SK-N-SH treated with all-trans-retinoic acid at 6 μM for 48 hours (cell line): ENCODE measurements around the gene TNIP1.

ENCODE experiments used
- ATAC-seq: fragments of 200-7000 bp; cut with Tn5 transposase; 3 replicates; pipeline ENCODE4 v1.9.1; 2020; ENCODE audit warnings: mild to moderate bottlenecking, moderate library complexity
- ARNTL ChIP-seq: fragments of 450-650 bp; formaldehyde crosslinking; IDR thresholded peaks from 2 replicates; pipeline ENCODE4 v1.5.0; 2020; ENCODE audit warnings: low read depth, mild to moderate bottlenecking, moderate library complexity, borderline replicate concordance
- BACH2 ChIP-seq: fragments of 250-450 bp; sonication (Bioruptor Pico); IDR thresholded peaks from 2 replicates; pipeline ENCODE4 v1.9.0; 2021; ENCODE audit warnings: mild to moderate bottlenecking, borderline replicate concordance
- CSDC2 ChIP-seq: fragments of 250-450 bp; sonication (Bioruptor Pico); IDR thresholded peaks from 2 replicates; pipeline ENCODE4 v1.5.0; 2020; ENCODE audit warnings: mild to moderate bottlenecking, moderate library complexity
- ESRRG ChIP-seq: fragments of 250-450 bp; sonication (Bioruptor Pico); IDR thresholded peaks from 2 replicates; pipeline ENCODE4 v1.6.1; 2021; ENCODE audit warnings: mild to moderate bottlenecking
- GLIS3 ChIP-seq: fragments of 250-450 bp; sonication (Bioruptor Pico); IDR thresholded peaks from 2 replicates; pipeline ENCODE4 v1.5.0; 2020; ENCODE audit warnings: mild to moderate bottlenecking, moderate library complexity
- ISL1 ChIP-seq: fragments of 250-450 bp; sonication (Bioruptor Pico); IDR thresholded peaks from 2 replicates; pipeline ENCODE4 v2.1.2; 2022; ENCODE audit warnings: mild to moderate bottlenecking, moderate library complexity
- OSR1 ChIP-seq: fragments of 250-450 bp; sonication (Bioruptor Pico); IDR thresholded peaks from 2 replicates; pipeline ENCODE4 v1.8.0; 2022; ENCODE audit warnings: moderate library complexity, mild to moderate bottlenecking, inconsistent platforms
- PPARA ChIP-seq: fragments of 250-450 bp; sonication (Bioruptor Pico); IDR thresholded peaks from 2 replicates; pipeline ENCODE4 v1.5.0; 2020; ENCODE audit warnings: mild to moderate bottlenecking, borderline replicate concordance
- RARB ChIP-seq: fragments of 250-450 bp; sonication (Bioruptor Pico); IDR thresholded peaks from 2 replicates; pipeline ENCODE4 v1.8.0; 2021; ENCODE audit warnings: mild to moderate bottlenecking, moderate library complexity
- SNAI2 ChIP-seq: fragments of 250-450 bp; sonication (Bioruptor Pico); IDR thresholded peaks from 2 replicates; pipeline ENCODE4 v1.5.0; 2020; ENCODE audit warnings: mild to moderate bottlenecking, moderate library complexity
- TCF4 ChIP-seq: fragments of 250-450 bp; sonication (Bioruptor Pico); IDR thresholded peaks from 2 replicates; pipeline ENCODE4 v1.8.0; 2021; ENCODE audit warnings: mild to moderate bottlenecking, moderate library complexity, borderline replicate concordance
- TOX ChIP-seq: fragments of 250-450 bp; sonication (Bioruptor Pico); IDR thresholded peaks from 2 replicates; pipeline ENCODE4 v1.8.0; 2021; ENCODE audit warnings: mild to moderate bottlenecking, moderate library complexity, borderline replicate concordance
- ZC3H10 ChIP-seq: fragments of 250-450 bp; sonication (Bioruptor Pico); IDR thresholded peaks from 2 replicates; pipeline ENCODE4 v1.5.1; 2021; ENCODE audit warnings: mild to moderate bottlenecking, moderate library complexity
- ZFP3 ChIP-seq: fragments of 250-450 bp; sonication (Bioruptor Pico); IDR thresholded peaks from 2 replicates; pipeline ENCODE4 v1.5.0; 2020; ENCODE audit warnings: mild to moderate bottlenecking, moderate library complexity
- ZFP30 ChIP-seq: fragments of 450-650 bp; formaldehyde crosslinking; IDR thresholded peaks from 2 replicates; pipeline ENCODE4 v1.5.0; 2022; ENCODE audit warnings: mild to moderate bottlenecking, moderate library complexity
- ZNF565 ChIP-seq: fragments of 450-650 bp; formaldehyde crosslinking; conservative IDR thresholded peaks from 2 replicates; pipeline ENCODE4 v1.5.0; 2020; ENCODE audit warnings: low read depth, mild to moderate bottlenecking, moderate library complexity
- TF ChIP-seq, protein P1 (sequence below): fragments of 250-450 bp; sonication (Bioruptor Pico); IDR thresholded peaks from 2 replicates; pipeline ENCODE4 v1.5.1; 2020; ENCODE audit warnings: low read depth, mild to moderate bottlenecking, moderate library complexity
- TF ChIP-seq, protein P2 (sequence below): fragments of 250-450 bp; sonication (Bioruptor Pico); IDR thresholded peaks from 2 replicates; pipeline ENCODE4 v1.8.0; 2020; ENCODE audit warnings: mild to moderate bottlenecking, moderate library complexity, borderline replicate concordance
- TF ChIP-seq, protein P3 (sequence below): fragments of 250-450 bp; sonication (Bioruptor Pico); IDR thresholded peaks from 2 replicates; pipeline ENCODE4 v1.8.0; 2021; ENCODE audit warnings: low read depth, mild to moderate bottlenecking, moderate library complexity, borderline replicate concordance
- TF ChIP-seq, protein P4 (sequence below): fragments of 250-450 bp; sonication (Bioruptor Pico); IDR thresholded peaks from 2 replicates; pipeline ENCODE4 v1.5.0; 2020; ENCODE audit warnings: mild to moderate bottlenecking, moderate library complexity
- TF ChIP-seq, protein P5 (sequence below): fragments of 250-450 bp; sonication (Bioruptor Pico); IDR thresholded peaks from 2 replicates; pipeline ENCODE4 v1.5.1; 2021; ENCODE audit warnings: mild to moderate bottlenecking, moderate library complexity

TNIP1 gene

DNA sequence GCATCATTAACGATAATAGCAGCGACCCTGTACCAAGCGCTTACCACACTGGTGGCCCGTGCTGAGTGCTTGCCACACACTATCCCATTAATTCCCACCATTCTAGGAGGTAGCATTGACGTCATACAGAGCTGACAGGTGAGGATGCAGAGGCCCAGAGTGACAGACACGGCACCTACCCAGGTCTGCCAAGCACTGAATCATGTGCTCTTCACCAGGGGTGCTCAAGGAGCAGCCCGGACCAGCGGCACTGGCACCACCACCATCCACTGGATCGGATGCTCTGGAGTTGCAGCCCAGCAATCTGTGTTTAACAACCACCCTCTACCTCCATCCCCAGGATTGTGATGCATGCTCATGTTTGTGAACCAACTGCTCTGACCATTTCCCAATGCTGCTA is 3.4 kb downstream of the TNIP1 start (continued):
- TF ChIP-seq GLIS3 (CRISPR knock-in tag), result no peak
- TF ChIP-seq ZFP3, result no peak
- no peak for TF ChIP-seq SNAI2 (CRISPR knock-in tag)
- no peak for TF ChIP-seq CSDC2 (CRISPR knock-in tag)
- no peak for TF ChIP-seq ZC3H10
- no peak for TF ChIP-seq ARNTL (CRISPR knock-in tag)
- TF ChIP-seq TCF4, result no peak
- no peak for TF ChIP-seq ZFP30 (CRISPR knock-in tag)
- no peak for TF ChIP-seq RARB (CRISPR knock-in tag)

DNA sequence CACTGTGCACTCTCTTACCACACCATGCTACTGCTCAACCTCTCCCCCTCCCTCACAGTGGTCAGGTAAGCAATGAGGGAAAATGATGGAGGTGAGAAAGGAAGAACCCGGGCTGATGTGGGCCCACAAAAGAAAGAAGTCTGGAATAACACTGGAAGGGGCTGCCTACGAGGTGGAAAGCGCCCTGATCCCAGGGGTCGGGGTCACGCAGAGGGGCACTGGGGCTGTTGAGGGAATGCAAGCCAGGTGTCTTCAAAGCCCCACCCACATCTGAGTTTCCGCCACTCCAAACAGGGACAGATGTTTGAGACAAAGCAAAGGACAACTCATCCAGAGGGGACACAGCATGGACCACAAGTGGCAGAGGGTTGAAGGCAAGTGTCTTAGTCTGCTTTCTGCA is 4.2 kb downstream of the TNIP1 start:
- ATAC-seq, result no peak
- TF ChIP-seq BACH2 (CRISPR knock-in tag), result no peak
- TF ChIP-seq ISL1 (CRISPR knock-in tag), result no peak

DNA sequence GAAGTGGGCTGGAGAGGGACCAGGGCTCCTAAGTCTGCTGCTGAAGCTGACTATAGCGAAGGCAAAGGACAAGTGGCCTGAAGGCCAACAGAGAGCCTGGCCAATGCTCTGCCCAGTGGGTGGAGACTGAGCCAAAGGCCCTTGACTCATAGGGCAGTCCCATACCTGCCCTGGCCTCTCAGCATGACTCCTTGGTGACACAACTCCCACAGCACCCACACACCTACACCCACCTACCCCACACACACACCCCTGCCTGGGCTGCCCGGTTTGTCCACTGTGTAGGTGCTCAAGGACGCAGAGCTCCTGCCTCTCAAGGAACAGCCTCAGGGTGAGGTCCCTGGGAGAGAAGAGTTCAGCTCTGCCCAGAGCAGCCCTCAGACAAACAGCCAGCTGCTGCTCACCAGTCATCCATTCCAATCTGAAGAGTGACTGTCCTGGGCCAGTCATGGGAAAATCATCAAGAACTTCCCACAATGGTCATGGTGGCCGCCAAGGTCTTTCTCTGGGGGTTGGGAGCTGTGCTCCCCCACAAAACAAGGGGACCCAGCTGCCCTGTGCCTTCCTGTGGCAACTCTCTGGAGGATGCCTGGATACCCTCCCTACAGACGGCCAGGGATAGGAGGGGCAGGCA is 5.0 kb downstream of the TNIP1 start:
- TF ChIP-seq ZC3H10, result no peak
- no peak for TF ChIP-seq ESRRG (CRISPR knock-in tag)
- TF ChIP-seq ZFP30 (CRISPR knock-in tag), result no peak
- TF ChIP-seq GLIS3 (CRISPR knock-in tag), result no peak
- no peak for TF ChIP-seq ZNF565 (CRISPR knock-in tag)
- TF ChIP-seq, protein P1, sequence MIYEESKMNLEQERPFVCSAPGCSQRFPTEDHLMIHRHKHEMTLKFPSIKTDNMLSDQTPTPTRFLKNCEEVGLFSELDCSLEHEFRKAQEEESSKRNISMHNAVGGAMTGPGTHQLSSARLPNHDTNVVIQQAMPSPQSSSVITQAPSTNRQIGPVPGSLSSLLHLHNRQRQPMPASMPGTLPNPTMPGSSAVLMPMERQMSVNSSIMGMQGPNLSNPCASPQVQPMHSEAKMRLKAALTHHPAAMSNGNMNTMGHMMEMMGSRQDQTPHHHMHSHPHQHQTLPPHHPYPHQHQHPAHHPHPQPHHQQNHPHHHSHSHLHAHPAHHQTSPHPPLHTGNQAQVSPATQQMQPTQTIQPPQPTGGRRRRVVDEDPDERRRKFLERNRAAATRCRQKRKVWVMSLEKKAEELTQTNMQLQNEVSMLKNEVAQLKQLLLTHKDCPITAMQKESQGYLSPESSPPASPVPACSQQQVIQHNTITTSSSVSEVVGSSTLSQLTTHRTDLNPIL (CRISPR knock-in tag), result no peak
- TF ChIP-seq PPARA (CRISPR knock-in tag), result no peak
- TF ChIP-seq OSR1, result no peak
- TF ChIP-seq RARB (CRISPR knock-in tag), result no peak
- TF ChIP-seq, protein P2, sequence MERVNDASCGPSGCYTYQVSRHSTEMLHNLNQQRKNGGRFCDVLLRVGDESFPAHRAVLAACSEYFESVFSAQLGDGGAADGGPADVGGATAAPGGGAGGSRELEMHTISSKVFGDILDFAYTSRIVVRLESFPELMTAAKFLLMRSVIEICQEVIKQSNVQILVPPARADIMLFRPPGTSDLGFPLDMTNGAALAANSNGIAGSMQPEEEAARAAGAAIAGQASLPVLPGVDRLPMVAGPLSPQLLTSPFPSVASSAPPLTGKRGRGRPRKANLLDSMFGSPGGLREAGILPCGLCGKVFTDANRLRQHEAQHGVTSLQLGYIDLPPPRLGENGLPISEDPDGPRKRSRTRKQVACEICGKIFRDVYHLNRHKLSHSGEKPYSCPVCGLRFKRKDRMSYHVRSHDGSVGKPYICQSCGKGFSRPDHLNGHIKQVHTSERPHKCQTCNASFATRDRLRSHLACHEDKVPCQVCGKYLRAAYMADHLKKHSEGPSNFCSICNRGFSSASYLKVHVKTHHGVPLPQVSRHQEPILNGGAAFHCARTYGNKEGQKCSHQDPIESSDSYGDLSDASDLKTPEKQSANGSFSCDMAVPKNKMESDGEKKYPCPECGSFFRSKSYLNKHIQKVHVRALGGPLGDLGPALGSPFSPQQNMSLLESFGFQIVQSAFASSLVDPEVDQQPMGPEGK (CRISPR knock-in tag), result no peak
- TF ChIP-seq SNAI2 (CRISPR knock-in tag), result no peak
- TF ChIP-seq TCF4, result no peak
- TF ChIP-seq ISL1 (CRISPR knock-in tag), result no peak
- TF ChIP-seq, all 23 proteins: peak for 0
- ATAC-seq, result no peak

DNA sequence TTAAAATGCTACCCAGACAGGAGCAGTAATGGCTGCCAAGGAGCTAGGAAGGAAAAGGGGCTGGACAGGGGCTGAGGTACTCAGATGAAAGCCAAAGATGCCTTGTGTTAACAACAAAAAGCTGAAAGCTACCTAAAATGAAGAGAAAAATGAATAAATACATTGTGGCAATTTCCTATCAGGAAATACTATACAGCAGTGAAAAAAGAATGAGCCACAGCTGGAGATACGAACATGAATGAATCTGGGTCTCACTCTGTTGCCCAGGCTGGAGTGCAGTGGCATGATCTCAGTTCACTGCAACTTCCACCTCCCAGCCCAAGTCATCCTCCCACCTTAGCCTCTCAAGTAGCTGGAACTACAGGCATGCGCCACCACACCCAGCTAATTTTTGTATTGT is 6.3 kb downstream of the TNIP1 start:
- no peak for ATAC-seq
- TF ChIP-seq TCF4, result no peak
- TF ChIP-seq TOX (CRISPR knock-in tag), result no peak
- no peak for TF ChIP-seq ZNF565 (CRISPR knock-in tag)
- TF ChIP-seq OSR1, result no peak
- TF ChIP-seq ZFP3, result no peak
- TF ChIP-seq, protein P2 (CRISPR knock-in tag), result no peak
- TF ChIP-seq ZFP30 (CRISPR knock-in tag), result no peak
- no peak for TF ChIP-seq RARB (CRISPR knock-in tag)
- TF ChIP-seq ARNTL (CRISPR knock-in tag), result no peak
- TF ChIP-seq, protein P3, sequence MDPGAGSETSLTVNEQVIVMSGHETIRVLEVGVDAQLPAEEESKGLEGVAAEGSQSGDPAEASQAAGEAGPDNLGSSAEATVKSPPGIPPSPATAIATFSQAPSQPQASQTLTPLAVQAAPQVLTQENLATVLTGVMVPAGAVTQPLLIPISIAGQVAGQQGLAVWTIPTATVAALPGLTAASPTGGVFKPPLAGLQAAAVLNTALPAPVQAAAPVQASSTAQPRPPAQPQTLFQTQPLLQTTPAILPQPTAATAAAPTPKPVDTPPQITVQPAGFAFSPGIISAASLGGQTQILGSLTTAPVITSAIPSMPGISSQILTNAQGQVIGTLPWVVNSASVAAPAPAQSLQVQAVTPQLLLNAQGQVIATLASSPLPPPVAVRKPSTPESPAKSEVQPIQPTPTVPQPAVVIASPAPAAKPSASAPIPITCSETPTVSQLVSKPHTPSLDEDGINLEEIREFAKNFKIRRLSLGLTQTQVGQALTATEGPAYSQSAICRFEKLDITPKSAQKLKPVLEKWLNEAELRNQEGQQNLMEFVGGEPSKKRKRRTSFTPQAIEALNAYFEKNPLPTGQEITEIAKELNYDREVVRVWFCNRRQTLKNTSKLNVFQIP (CRISPR knock-in tag), result no peak
- no peak for TF ChIP-seq GLIS3 (CRISPR knock-in tag)
- TF ChIP-seq, protein P4, sequence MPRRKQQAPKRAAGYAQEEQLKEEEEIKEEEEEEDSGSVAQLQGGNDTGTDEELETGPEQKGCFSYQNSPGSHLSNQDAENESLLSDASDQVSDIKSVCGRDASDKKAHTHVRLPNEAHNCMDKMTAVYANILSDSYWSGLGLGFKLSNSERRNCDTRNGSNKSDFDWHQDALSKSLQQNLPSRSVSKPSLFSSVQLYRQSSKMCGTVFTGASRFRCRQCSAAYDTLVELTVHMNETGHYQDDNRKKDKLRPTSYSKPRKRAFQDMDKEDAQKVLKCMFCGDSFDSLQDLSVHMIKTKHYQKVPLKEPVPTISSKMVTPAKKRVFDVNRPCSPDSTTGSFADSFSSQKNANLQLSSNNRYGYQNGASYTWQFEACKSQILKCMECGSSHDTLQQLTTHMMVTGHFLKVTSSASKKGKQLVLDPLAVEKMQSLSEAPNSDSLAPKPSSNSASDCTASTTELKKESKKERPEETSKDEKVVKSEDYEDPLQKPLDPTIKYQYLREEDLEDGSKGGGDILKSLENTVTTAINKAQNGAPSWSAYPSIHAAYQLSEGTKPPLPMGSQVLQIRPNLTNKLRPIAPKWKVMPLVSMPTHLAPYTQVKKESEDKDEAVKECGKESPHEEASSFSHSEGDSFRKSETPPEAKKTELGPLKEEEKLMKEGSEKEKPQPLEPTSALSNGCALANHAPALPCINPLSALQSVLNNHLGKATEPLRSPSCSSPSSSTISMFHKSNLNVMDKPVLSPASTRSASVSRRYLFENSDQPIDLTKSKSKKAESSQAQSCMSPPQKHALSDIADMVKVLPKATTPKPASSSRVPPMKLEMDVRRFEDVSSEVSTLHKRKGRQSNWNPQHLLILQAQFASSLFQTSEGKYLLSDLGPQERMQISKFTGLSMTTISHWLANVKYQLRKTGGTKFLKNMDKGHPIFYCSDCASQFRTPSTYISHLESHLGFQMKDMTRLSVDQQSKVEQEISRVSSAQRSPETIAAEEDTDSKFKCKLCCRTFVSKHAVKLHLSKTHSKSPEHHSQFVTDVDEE, result no peak
- TF ChIP-seq, protein P5, sequence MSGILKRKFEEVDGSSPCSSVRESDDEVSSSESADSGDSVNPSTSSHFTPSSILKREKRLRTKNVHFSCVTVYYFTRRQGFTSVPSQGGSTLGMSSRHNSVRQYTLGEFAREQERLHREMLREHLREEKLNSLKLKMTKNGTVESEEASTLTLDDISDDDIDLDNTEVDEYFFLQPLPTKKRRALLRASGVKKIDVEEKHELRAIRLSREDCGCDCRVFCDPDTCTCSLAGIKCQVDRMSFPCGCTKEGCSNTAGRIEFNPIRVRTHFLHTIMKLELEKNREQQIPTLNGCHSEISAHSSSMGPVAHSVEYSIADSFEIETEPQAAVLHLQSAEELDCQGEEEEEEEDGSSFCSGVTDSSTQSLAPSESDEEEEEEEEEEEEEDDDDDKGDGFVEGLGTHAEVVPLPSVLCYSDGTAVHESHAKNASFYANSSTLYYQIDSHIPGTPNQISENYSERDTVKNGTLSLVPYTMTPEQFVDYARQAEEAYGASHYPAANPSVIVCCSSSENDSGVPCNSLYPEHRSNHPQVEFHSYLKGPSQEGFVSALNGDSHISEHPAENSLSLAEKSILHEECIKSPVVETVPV (CRISPR knock-in tag), result no peak
